Measurements from ENCODE around the gene RNASE1. TPM values are rescaled to one million over a fixed set of nuclear protein-coding genes. Genes with fewer than 3 reads are reported as not detected.

Gene RNASE1
- total and polyA plus RNA-seq, 9 of the 15 experiments (the other 6 are each of a cell fraction or from before 2014, with no cell fraction given): 6.4 to 33.3 (median 13.9) TPM

GRCh38 chr14:20781803-20782202, 20.8 kb downstream of the RNASE1 start (continued):
- no peak for TF ChIP-seq MGA (IDR thresholded peaks at IDR 0.05)
- no peak for TF ChIP-seq TSHZ1 (CRISPR knock-in tag; IDR thresholded peaks at IDR 0.05)
- TF ChIP-seq, protein P1, sequence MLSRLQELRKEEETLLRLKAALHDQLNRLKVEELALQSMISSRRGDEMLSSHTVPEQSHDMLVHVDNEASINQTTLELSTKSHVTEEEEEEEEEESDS (CRISPR knock-in tag; IDR thresholded peaks at IDR 0.05): no peak
- TF ChIP-seq ZNF586 (CRISPR knock-in tag; conservative IDR thresholded peaks at IDR 0.05): no peak
- TF ChIP-seq KHSRP (IDR thresholded peaks at IDR 0.05): no peak
- TF ChIP-seq CAMTA2 (CRISPR knock-in tag; conservative IDR thresholded peaks at IDR 0.05): no peak

Data from K562 (cell line).